Measurements from ENCODE around the gene ZNG1A. TPM values are rescaled to one million over a fixed set of nuclear protein-coding genes. Genes with fewer than 3 reads are reported as not detected.
"Not testable (repeated sequence)": the region's sequence is repeated elsewhere in the genome, so short reads cannot be mapped to it uniquely, and the experiment has no call there.

ZNG1A gene
- total and polyA plus RNA-seq, 2 donors (not counting 1 experiment from before 2014, with no cell fraction given) = 14.0 to 59.9 TPM

DNA sequence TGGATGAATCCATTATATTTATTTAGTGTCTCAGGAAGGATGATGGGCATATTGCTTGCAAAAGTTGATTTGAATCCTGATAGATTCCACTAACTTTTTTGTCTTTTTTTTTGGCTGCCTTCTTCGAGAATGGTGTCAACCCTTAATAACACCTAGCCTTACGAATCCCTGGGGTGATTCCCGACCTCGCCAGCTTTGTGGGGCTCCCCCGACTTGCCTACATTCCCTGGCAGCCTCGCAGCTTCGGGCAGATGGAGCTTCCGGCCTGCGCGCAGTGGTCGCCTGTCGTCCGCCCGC lies 35.4 kb upstream of the ZNG1A start:
- DNase-seq (no peak), ATAC-seq (ENCODE audit: low read depth) (no peak)
- Mint-ChIP-seq H3K9me3 (ENCODE audit: insufficient read depth) (no peaks in the 10 kb centered on the region), H3K27me3 (no peaks in the 10 kb centered on the region), H3K4me3 (peak overlapping the region; percentile 94), H3K4me1 (peaks cover 36% of the 10 kb centered on the region), H3K27ac (peak overlapping the region; percentile 97)
- Histone ChIP-seq H3K4me3 (ENCODE audit: control extremely low read depth in 1 of 5, extremely low read depth in 1 of 5, insufficient read depth in 1 of 5, low read depth in 2 of 5, low read length in 4 of 5) (peak overlapping the region; percentile 63 to 83 (median 74)), H3K4me2 (replicated peaks; ENCODE audit: low read depth, low read length, poor library complexity, severe bottlenecking) (peak overlapping the region; percentile 95), H3K9me3 (ENCODE audit: control extremely low read depth in 1 of 3, control insufficient read depth in 2 of 3, insufficient read depth in 1 of 3, low read length in 2 of 3) (no peaks in the 10 kb centered on the region), H3K4me1 (ENCODE audit: control insufficient read depth in 2 of 2, insufficient read depth in 2 of 2, low read length in 2 of 2) (peaks cover 24 to 32% of the 10 kb centered on the region in 2 donors), H4K20me1 (ENCODE audit: control insufficient read depth, insufficient read depth, low read length, poor library complexity, severe bottlenecking) (no peaks in the 10 kb centered on the region), H3K79me2 (ENCODE audit: control insufficient read depth, insufficient read depth, low read length) (peaks cover 38% of the 10 kb centered on the region), H3K27me3 (replicated peaks in 1 of 4; ENCODE audit: control extremely low read depth in 1 of 4, control insufficient read depth in 3 of 4, insufficient read depth in 4 of 4, low read length in 3 of 4) (no peaks in the 10 kb centered on the region), H3K9ac (ENCODE audit: low read length) (peak overlapping the region; percentile 83), H3K27ac (ENCODE audit: low read length in 2 of 2) (peak overlapping the region; percentile 11 to 90), H3K36me3 (replicated peaks in 1 of 2; ENCODE audit: control extremely low read depth in 1 of 2, control insufficient read depth in 1 of 2, extremely low read depth in 1 of 2, insufficient read depth in 2 of 2, low read length in 1 of 2) (no peaks in the 10 kb centered on the region), H2AFZ (ENCODE audit: insufficient read depth, low read depth, low read length, poor library complexity, severe bottlenecking) (peak overlapping the region; percentile 92)
- 3% methylated on average over 14 of the region's 14 CpGs for WGBS (ENCODE audit: insufficient coverage)
- POLR2A ChIA-PET = interaction anchor here (1.0 to 2.2 kb wide), 6 partner anchors 9 to 83 kb away, joined by 3 to 17 read pairs (median 5); no protein-coding TSS in a partner anchor
- intact Hi-C loops (cut with micrococcal nuclease) = loop anchor here (1.0 kb wide), 2 partner anchors 58 to 83 kb away; no protein-coding TSS in a partner anchor
- CTCF ChIA-PET = interaction anchor here (0.6 to 3.4 kb wide), 15 partner anchors 9 to 95 kb away, joined by 3 to 27 read pairs (median 4); no protein-coding TSS in a partner anchor
- TF ChIP-seq, protein P1, sequence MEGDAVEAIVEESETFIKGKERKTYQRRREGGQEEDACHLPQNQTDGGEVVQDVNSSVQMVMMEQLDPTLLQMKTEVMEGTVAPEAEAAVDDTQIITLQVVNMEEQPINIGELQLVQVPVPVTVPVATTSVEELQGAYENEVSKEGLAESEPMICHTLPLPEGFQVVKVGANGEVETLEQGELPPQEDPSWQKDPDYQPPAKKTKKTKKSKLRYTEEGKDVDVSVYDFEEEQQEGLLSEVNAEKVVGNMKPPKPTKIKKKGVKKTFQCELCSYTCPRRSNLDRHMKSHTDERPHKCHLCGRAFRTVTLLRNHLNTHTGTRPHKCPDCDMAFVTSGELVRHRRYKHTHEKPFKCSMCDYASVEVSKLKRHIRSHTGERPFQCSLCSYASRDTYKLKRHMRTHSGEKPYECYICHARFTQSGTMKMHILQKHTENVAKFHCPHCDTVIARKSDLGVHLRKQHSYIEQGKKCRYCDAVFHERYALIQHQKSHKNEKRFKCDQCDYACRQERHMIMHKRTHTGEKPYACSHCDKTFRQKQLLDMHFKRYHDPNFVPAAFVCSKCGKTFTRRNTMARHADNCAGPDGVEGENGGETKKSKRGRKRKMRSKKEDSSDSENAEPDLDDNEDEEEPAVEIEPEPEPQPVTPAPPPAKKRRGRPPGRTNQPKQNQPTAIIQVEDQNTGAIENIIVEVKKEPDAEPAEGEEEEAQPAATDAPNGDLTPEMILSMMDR (IDR thresholded peaks at IDR 0.05) = no peak
- TF ChIP-seq EZH2 (IDR thresholded peaks at IDR 0.05; ENCODE audit: borderline replicate concordance, insufficient read depth, low read depth, low read length, poor library complexity, severe bottlenecking) = no peak

DNA sequence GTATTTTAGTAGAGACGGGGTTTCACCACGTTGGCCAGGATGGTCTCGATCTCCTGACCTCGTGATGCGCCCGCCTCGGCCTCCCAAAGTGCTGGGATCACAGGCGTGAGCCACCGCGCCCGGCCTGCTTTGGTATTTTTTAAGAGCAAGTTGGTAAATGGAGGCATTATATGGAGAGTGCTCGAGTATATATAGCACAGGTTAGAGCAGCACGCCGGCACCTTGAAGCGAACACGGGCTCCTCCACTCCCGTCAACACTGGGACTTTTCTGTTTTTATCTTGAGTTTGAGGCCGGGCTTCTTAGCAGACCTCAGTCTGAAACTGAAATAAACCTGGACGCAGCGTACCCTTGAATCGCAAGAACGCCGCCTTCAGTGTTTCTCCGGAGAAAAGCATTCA lies 35.0 kb upstream of the ZNG1A start:
- H3K27me3 ChIP-seq (replicated peaks in 1 of 4; ENCODE audit: control extremely low read depth in 1 of 4, control insufficient read depth in 3 of 4, insufficient read depth in 4 of 4, low read length in 3 of 4); H3K36me3 ChIP-seq (replicated peaks in 1 of 2; ENCODE audit: control extremely low read depth in 1 of 2, control insufficient read depth in 1 of 2, extremely low read depth in 1 of 2, insufficient read depth in 2 of 2, low read length in 1 of 2); H3K9me3 ChIP-seq (ENCODE audit: control extremely low read depth in 1 of 3, control insufficient read depth in 2 of 3, insufficient read depth in 1 of 3, low read length in 2 of 3); H3K27me3 Mint-ChIP-seq; ATAC-seq (ENCODE audit: low read depth); H3K9me3 Mint-ChIP-seq (ENCODE audit: insufficient read depth); DNase-seq; H4K20me1 ChIP-seq (ENCODE audit: control insufficient read depth, insufficient read depth, low read length, poor library complexity, severe bottlenecking): not testable (repeated sequence)
- peak overlapping the region; percentile 83 for H3K9ac ChIP-seq (ENCODE audit: low read length)
- POLR2A ChIA-PET = interaction anchor here (0.7 to 2.2 kb wide), 5 partner anchors 10 to 84 kb away, joined by 3 to 17 read pairs (median 5); no protein-coding TSS in a partner anchor
- peak overlapping the region; percentile 95 for H3K4me2 ChIP-seq (replicated peaks; ENCODE audit: low read depth, low read length, poor library complexity, severe bottlenecking)
- H3K27ac Mint-ChIP-seq = peak overlapping the region; percentile 97
- H3K4me3 Mint-ChIP-seq = peak overlapping the region; percentile 94
- intact Hi-C loops (cut with micrococcal nuclease) = loop anchor here (1.0 kb wide), 2 partner anchors 58 to 83 kb away; no protein-coding TSS in a partner anchor
- peak overlapping the region; percentile 63 to 83 (median 74) for H3K4me3 ChIP-seq (ENCODE audit: control extremely low read depth in 1 of 5, extremely low read depth in 1 of 5, insufficient read depth in 1 of 5, low read depth in 2 of 5, low read length in 4 of 5)
- H3K4me1 ChIP-seq (ENCODE audit: control insufficient read depth in 2 of 2, insufficient read depth in 2 of 2, low read length in 2 of 2) = peaks cover 24 to 32% of the 10 kb centered on the region in 2 donors
- peak overlapping the region; percentile 92 for H2AFZ ChIP-seq (ENCODE audit: insufficient read depth, low read depth, low read length, poor library complexity, severe bottlenecking)
- CTCF ChIA-PET = interaction anchor here (0.6 to 3.4 kb wide), 11 partner anchors 22 to 93 kb away, joined by 3 to 27 read pairs (median 6); no protein-coding TSS in a partner anchor
- WGBS (ENCODE audit: insufficient coverage) = 90% methylated on average over 24 of the region's 24 CpGs
- H3K4me1 Mint-ChIP-seq = peaks cover 36% of the 10 kb centered on the region
- H3K27ac ChIP-seq (ENCODE audit: low read length in 2 of 2) = peak overlapping the region; percentile 11 to 90
- peaks cover 34% of the 10 kb centered on the region for H3K79me2 ChIP-seq (ENCODE audit: control insufficient read depth, insufficient read depth, low read length)
